HepG2 (cell line): ENCODE data around the gene HABP4. TPM values are rescaled to one million over a fixed set of nuclear protein-coding genes. Genes with fewer than 3 reads are reported as not detected.

Source experiments
- CENPX ChIP-seq: sonication (generic); formaldehyde crosslinking; IDR thresholded peaks from 2 replicates; pipeline ENCODE4 v1.9.0; 2021; ENCODE audit warnings: mild to moderate bottlenecking, missing genetic modification reagents, moderate library complexity
- DNMT1 ChIP-seq: sonication (generic); formaldehyde crosslinking; IDR thresholded peaks from 2 replicates; pipeline ENCODE4 v1.5.1; 2020; ENCODE audit warnings: mild to moderate bottlenecking, missing genetic modification reagents
- ETV6 ChIP-seq: sonication (generic); formaldehyde crosslinking; conservative IDR thresholded peaks from 2 replicates; pipeline ENCODE4 v1.4.0; 2020; ENCODE audit warnings: missing genetic modification reagents
- FOXK1 ChIP-seq: sonication (generic); formaldehyde crosslinking; IDR thresholded peaks from 2 replicates; pipeline ENCODE4 v1.4.0; 2020; ENCODE audit warnings: low read depth, missing genetic modification reagents, borderline replicate concordance
- PAF1 ChIP-seq: IDR thresholded peaks from 2 replicates; pipeline ENCODE4 v1.6.1; 2016; ENCODE audit warnings: missing genetic modification reagents, missing compliant biosample characterization
- PRDM4 ChIP-seq: sonication (generic); formaldehyde crosslinking; IDR thresholded peaks from 2 replicates; pipeline ENCODE4 v1.9.0; 2021; ENCODE audit warnings: missing genetic modification reagents, borderline replicate concordance
- PRPF4 ChIP-seq: fragments of 200-400 bp; formaldehyde crosslinking; IDR thresholded peaks from 2 replicates; pipeline ENCODE4 v1.6.1; 2016; ENCODE audit warnings: low read length, low read depth; ENCODE audit not compliant: poor library complexity, severe bottlenecking
- RCOR2 ChIP-seq: IDR thresholded peaks from 2 replicates; pipeline ENCODE4 v1.6.1; 2016; ENCODE audit warnings: missing biosample characterization, missing genetic modification reagents
- RELA ChIP-seq: sonication (generic); formaldehyde crosslinking; IDR thresholded peaks from 2 replicates; pipeline ENCODE4 v1.4.0; 2020; ENCODE audit warnings: missing genetic modification reagents
- SATB2 ChIP-seq: sonication (generic); formaldehyde crosslinking; IDR thresholded peaks from 2 replicates; pipeline ENCODE4 v1.5.0; 2020; ENCODE audit warnings: missing genetic modification reagents
- SPEN ChIP-seq: sonication (generic); formaldehyde crosslinking; IDR thresholded peaks from 2 replicates; pipeline ENCODE4 v1.5.1; 2020; ENCODE audit warnings: low read depth, mild to moderate bottlenecking, missing genetic modification reagents
- ZBTB43 ChIP-seq: sonication (generic); formaldehyde crosslinking; conservative IDR thresholded peaks from 2 replicates; pipeline ENCODE4 v1.4.0; 2020; ENCODE audit warnings: missing genetic modification reagents
- ZC3H13 ChIP-seq: sonication (generic); formaldehyde crosslinking; IDR thresholded peaks from 2 replicates; pipeline ENCODE4 v1.8.1; 2023; ENCODE audit warnings: mild to moderate bottlenecking, missing genetic modification reagents, moderate library complexity
- ZFP37 ChIP-seq: sonication (generic); formaldehyde crosslinking; IDR thresholded peaks from 2 replicates; pipeline ENCODE4 v1.4.0; 2020; ENCODE audit warnings: missing genetic modification reagents, borderline replicate concordance
- ZNF12 ChIP-seq: sonication (generic); formaldehyde crosslinking; IDR thresholded peaks from 2 replicates; pipeline ENCODE4 v1.5.0; 2020; ENCODE audit warnings: missing genetic modification reagents
- ZNF180 ChIP-seq: sonication (generic); formaldehyde crosslinking; IDR thresholded peaks from 2 replicates; pipeline ENCODE4 v1.4.0; 2020; ENCODE audit warnings: low read depth, missing genetic modification reagents, borderline replicate concordance
- ZNF83 ChIP-seq: sonication (generic); formaldehyde crosslinking; IDR thresholded peaks from 2 replicates; pipeline ENCODE4 v1.4.0; 2020; ENCODE audit warnings: missing genetic modification reagents, mild to moderate bottlenecking, borderline replicate concordance
- ZNF850 ChIP-seq: sonication (generic); formaldehyde crosslinking; conservative IDR thresholded peaks from 2 replicates; pipeline ENCODE4 v1.9.0; 2021; ENCODE audit warnings: mild to moderate bottlenecking, missing genetic modification reagents
- ZSCAN30 ChIP-seq: sonication (generic); formaldehyde crosslinking; IDR thresholded peaks from 2 replicates; pipeline ENCODE4 v1.5.0; 2020; ENCODE audit warnings: mild to moderate bottlenecking, missing genetic modification reagents
- polyA plus RNA-seq, 8 experiments: library from polyadenylated mRNA; depleted of rRNA in 3 of 8; stranded (reverse) in 7 of 8; unstranded in 1 of 8; fragments of >200 nt; fragmentation: Illumina TruSeq in 4 of 8; extraction: Trizol in 4 of 8; gene quantifications; 2 replicates each; pipeline versions ENCODE4 v1.2.1 to v1.2.3, GENCODE V29; 2011 to 2016; ENCODE audit warnings: low read depth in 4 of 8, missing spikeins in 1 of 8, mixed read lengths in 1 of 8; ENCODE audit not compliant: insufficient read depth in 1 of 8
- total RNA-seq, 5 experiments: library from RNA; depleted of rRNA; stranded (reverse); fragments of >200 nt; fragmentation: Illumina TruSeq; extraction: Trizol; gene quantifications; 2 replicates each; pipeline ENCODE4 v1.2.3, GENCODE V29; 2016; ENCODE audit warnings: low read depth in 1 of 5
- TF ChIP-seq, protein P1 (sequence below): sonication (generic); formaldehyde crosslinking; conservative IDR thresholded peaks from 2 replicates; pipeline ENCODE4 v1.8.1; 2023; ENCODE audit warnings: missing genetic modification reagents
- TF ChIP-seq, protein P2 (sequence below): IDR thresholded peaks from 2 replicates; pipeline ENCODE4 v1.4.0; 2020; ENCODE audit warnings: mild to moderate bottlenecking, missing genetic modification reagents

HABP4 gene
- total and polyA plus RNA-seq, 2 of the 13 experiments (the other 11 are each of a cell fraction or from before 2014, with no cell fraction given) = 14.3 to 26.6 TPM

GRCh38 chr9:96418083-96418919, 31.7 kb upstream of the HABP4 start, which contains the start of gene ZNF367 (continued):
- TF ChIP-seq PRDM4 (CRISPR knock-in tag) (no peak), SPEN (peak; percentile 14), CENPX (CRISPR knock-in tag) (no peak), ZSCAN30 (no peak), ZNF83 (no peak; the same call in 1 of the 2 replicates), ZBTB43 (CRISPR knock-in tag) (peak; percentile 63), SATB2 (CRISPR knock-in tag) (peak; percentile 67; the same call in 1 of the 2 replicates), PAF1 (no peak), ZNF180 (CRISPR knock-in tag) (no peak), ZC3H13 (CRISPR knock-in tag) (peak; percentile 95), ZFP37 (CRISPR knock-in tag) (no peak), ZNF850 (no peak), RELA (CRISPR knock-in tag) (no peak), FOXK1 (peak; percentile 54; the same call in 1 of the 2 replicates), ZNF12 (CRISPR knock-in tag) (no peak), DNMT1 (CRISPR knock-in tag) (no peak), PRPF4 (no peak), RCOR2 (CRISPR knock-in tag) (no peak), ETV6 (CRISPR knock-in tag) (no peak)
- TF ChIP-seq, protein P1, sequence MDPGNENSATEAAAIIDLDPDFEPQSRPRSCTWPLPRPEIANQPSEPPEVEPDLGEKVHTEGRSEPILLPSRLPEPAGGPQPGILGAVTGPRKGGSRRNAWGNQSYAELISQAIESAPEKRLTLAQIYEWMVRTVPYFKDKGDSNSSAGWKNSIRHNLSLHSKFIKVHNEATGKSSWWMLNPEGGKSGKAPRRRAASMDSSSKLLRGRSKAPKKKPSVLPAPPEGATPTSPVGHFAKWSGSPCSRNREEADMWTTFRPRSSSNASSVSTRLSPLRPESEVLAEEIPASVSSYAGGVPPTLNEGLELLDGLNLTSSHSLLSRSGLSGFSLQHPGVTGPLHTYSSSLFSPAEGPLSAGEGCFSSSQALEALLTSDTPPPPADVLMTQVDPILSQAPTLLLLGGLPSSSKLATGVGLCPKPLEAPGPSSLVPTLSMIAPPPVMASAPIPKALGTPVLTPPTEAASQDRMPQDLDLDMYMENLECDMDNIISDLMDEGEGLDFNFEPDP (CRISPR knock-in tag) = no peak
- TF ChIP-seq, protein P2, sequence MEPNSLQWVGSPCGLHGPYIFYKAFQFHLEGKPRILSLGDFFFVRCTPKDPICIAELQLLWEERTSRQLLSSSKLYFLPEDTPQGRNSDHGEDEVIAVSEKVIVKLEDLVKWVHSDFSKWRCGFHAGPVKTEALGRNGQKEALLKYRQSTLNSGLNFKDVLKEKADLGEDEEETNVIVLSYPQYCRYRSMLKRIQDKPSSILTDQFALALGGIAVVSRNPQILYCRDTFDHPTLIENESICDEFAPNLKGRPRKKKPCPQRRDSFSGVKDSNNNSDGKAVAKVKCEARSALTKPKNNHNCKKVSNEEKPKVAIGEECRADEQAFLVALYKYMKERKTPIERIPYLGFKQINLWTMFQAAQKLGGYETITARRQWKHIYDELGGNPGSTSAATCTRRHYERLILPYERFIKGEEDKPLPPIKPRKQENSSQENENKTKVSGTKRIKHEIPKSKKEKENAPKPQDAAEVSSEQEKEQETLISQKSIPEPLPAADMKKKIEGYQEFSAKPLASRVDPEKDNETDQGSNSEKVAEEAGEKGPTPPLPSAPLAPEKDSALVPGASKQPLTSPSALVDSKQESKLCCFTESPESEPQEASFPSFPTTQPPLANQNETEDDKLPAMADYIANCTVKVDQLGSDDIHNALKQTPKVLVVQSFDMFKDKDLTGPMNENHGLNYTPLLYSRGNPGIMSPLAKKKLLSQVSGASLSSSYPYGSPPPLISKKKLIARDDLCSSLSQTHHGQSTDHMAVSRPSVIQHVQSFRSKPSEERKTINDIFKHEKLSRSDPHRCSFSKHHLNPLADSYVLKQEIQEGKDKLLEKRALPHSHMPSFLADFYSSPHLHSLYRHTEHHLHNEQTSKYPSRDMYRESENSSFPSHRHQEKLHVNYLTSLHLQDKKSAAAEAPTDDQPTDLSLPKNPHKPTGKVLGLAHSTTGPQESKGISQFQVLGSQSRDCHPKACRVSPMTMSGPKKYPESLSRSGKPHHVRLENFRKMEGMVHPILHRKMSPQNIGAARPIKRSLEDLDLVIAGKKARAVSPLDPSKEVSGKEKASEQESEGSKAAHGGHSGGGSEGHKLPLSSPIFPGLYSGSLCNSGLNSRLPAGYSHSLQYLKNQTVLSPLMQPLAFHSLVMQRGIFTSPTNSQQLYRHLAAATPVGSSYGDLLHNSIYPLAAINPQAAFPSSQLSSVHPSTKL (CRISPR knock-in tag) = no peak
